ENCODE measurements around the gene ASIC1.

The ASIC1 gene

GRCh38 chr12:50084775-50085614, 27.6 kb downstream of the ASIC1 start, which contains the start of gene SMARCD1:
TSS of gene SMARCD1 (plus strand) at chr12:50085342. CDS start at chr12:50085370, 28 bp downstream.
- peak; percentile 78 for DNase-seq (ENCODE audit: low read depth, low spot score)

- no peak for DNase-seq (ENCODE audit: low read depth, low spot score)
These were observed 28.2 kb downstream of the ASIC1 start for GRCh38 chr12:50085615-50086072.

- no peak for DNase-seq (ENCODE audit: low read depth, low spot score)
These were observed 28.8 kb downstream of the ASIC1 start for GRCh38 chr12:50086148-50086547.

GRCh38 chr12:50087151-50087550, 29.8 kb downstream of the ASIC1 start:
- DNase-seq (ENCODE audit: low read depth, low spot score), result no peak

- DNase-seq (ENCODE audit: low read depth, low spot score), result no peak
These were observed 30.6 kb downstream of the ASIC1 start for GRCh38 chr12:50087995-50088394.

- DNase-seq (ENCODE audit: low read depth, low spot score), result no peak
These were observed 31.4 kb downstream of the ASIC1 start for GRCh38 chr12:50088577-50089335.

GRCh38 chr12:50089730-50090129, 32.3 kb downstream of the ASIC1 start:
- DNase-seq (ENCODE audit: low read depth, low spot score), result no peak

GRCh38 chr12:50090391-50090790, 33.0 kb downstream of the ASIC1 start:
- DNase-seq (ENCODE audit: low read depth, low spot score), result no peak

- no peak for DNase-seq (ENCODE audit: low read depth, low spot score)
These were observed 40.6 kb downstream of the ASIC1 start for GRCh38 chr12:50097952-50098351.

- no peak for DNase-seq (ENCODE audit: low read depth, low spot score)
These were observed 42.1 kb downstream of the ASIC1 start for GRCh38 chr12:50099302-50100008.

GRCh38 chr12:50100561-50100960, 43.2 kb downstream of the ASIC1 start:
- DNase-seq (ENCODE audit: low read depth, low spot score), result no peak

GRCh38 chr12:50101663-50102062, 44.3 kb downstream of the ASIC1 start:
- no peak for DNase-seq (ENCODE audit: low read depth, low spot score)

- no peak for DNase-seq (ENCODE audit: low read depth, low spot score)
These were observed 44.7 kb downstream of the ASIC1 start for GRCh38 chr12:50102131-50102531.

GRCh38 chr12:50102646-50103309, 45.4 kb downstream of the ASIC1 start:
- no peak for DNase-seq (ENCODE audit: low read depth, low spot score)

GRCh38 chr12:50103351-50103750, 46.0 kb downstream of the ASIC1 start:
- DNase-seq (ENCODE audit: low read depth, low spot score), result no peak

- DNase-seq (ENCODE audit: low read depth, low spot score), result no peak
These were observed 46.4 kb downstream of the ASIC1 start, which contains the start of gene GPD1 for GRCh38 chr12:50103767-50104321. TSS of gene GPD1 (plus strand) at chr12:50104008. CDS start at chr12:50104051, 43 bp downstream.

- no peak for DNase-seq (ENCODE audit: low read depth, low spot score)
These were observed 47.3 kb downstream of the ASIC1 start for GRCh38 chr12:50104417-50105366.

- DNase-seq (ENCODE audit: low read depth, low spot score), result no peak
These were observed 48.6 kb downstream of the ASIC1 start for GRCh38 chr12:50105913-50106450.

- no peak for DNase-seq (ENCODE audit: low read depth, low spot score)
These were observed 49.5 kb downstream of the ASIC1 start for GRCh38 chr12:50106907-50107306.
